Effector memory CD4-positive, alpha-beta T cell (primary cell): ENCODE measurements around the gene CATSPER4.

Experiments used
- DNase-seq, 3 donors: peaks; one replicate each; pipeline ENCODE4 v3.0.0-alpha.2; 2020
- H3K27ac ChIP-seq: 2 replicates; pipeline ENCODE4 v1.7.0; 2013; ENCODE audit warnings: mild to moderate bottlenecking, low read length, moderate library complexity; ENCODE audit not compliant: insufficient read depth, poor library complexity, severe bottlenecking
- H3K27me3 ChIP-seq: replicated peaks from 2 replicates; pipeline ENCODE4 v1.7.0; 2013; ENCODE audit warnings: mild to moderate bottlenecking, low read length; ENCODE audit not compliant: insufficient read depth, control insufficient read depth, poor library complexity, severe bottlenecking
- H3K36me3 ChIP-seq: 2 replicates; pipeline ENCODE4 v1.7.0; 2013; ENCODE audit warnings: mild to moderate bottlenecking, low read length, moderate library complexity; ENCODE audit not compliant: control insufficient read depth, insufficient read depth
- H3K4me1 ChIP-seq: 2 replicates; pipeline ENCODE4 v1.7.0; 2013; ENCODE audit warnings: low read length, mild to moderate bottlenecking; ENCODE audit not compliant: control insufficient read depth, insufficient read depth, poor library complexity, severe bottlenecking
- H3K4me3 ChIP-seq: 2 replicates; pipeline ENCODE4 v1.7.0; 2013; ENCODE audit warnings: low read length, low read depth, mild to moderate bottlenecking; ENCODE audit not compliant: insufficient read depth, poor library complexity, severe bottlenecking
- H3K9me3 ChIP-seq: 2 replicates; pipeline ENCODE4 v1.7.0; 2013; ENCODE audit warnings: mild to moderate bottlenecking, low read length, moderate library complexity; ENCODE audit not compliant: control insufficient read depth

The CATSPER4 gene

GRCh38 chr1:26158271-26158907 is 32.0 kb upstream of the CATSPER4 start:
- H3K27me3 ChIP-seq: peaks cover 34% of the 10 kb centered on the region
- peaks cover 9% of the 10 kb centered on the region for H3K4me1 ChIP-seq
- no peak for DNase-seq
- no peaks in the 10 kb centered on the region for H3K9me3 ChIP-seq
- no peak overlapping the region for H3K4me3 ChIP-seq
- H3K27ac ChIP-seq: no peak overlapping the region
- no peaks in the 10 kb centered on the region for H3K36me3 ChIP-seq

- Histone ChIP-seq H3K4me1 (peaks cover 13% of the 10 kb centered on the region), H3K27me3 (peaks cover 34% of the 10 kb centered on the region), H3K9me3 (no peaks in the 10 kb centered on the region), H3K27ac (no peak within 1 kb of the TSS), H3K4me3 (no peak within 1 kb of the TSS), H3K36me3 (no peaks in the 10 kb centered on the region)
- no peak for DNase-seq
Observed at GRCh38 chr1:26158908-26159742, 31.3 kb upstream of the CATSPER4 start, which contains the start of gene FAM110D. Gene FAM110D, plus strand, starts transcription at chr1:26159079. Its CDS starts 2,213 bp downstream, at chr1:26161292.

GRCh38 chr1:26159743-26160039 is 30.7 kb upstream of the CATSPER4 start:
- H3K27me3 ChIP-seq: peaks cover 34% of the 10 kb centered on the region

GRCh38 chr1:26160527-26161414 is 29.6 kb upstream of the CATSPER4 start:
- Histone ChIP-seq H3K27ac (no peak overlapping the region), H3K27me3 (peaks cover 34% of the 10 kb centered on the region), H3K9me3 (no peaks in the 10 kb centered on the region), H3K4me3 (no peak overlapping the region), H3K4me1 (peaks cover 16% of the 10 kb centered on the region), H3K36me3 (no peaks in the 10 kb centered on the region)
- DNase-seq: no peak

More at GRCh38 chr1:26159743-26160039, 30.7 kb upstream of the CATSPER4 start:
- H3K4me3 ChIP-seq: no peak overlapping the region
- DNase-seq: no peak
- no peaks in the 10 kb centered on the region for H3K9me3 ChIP-seq
- H3K27ac ChIP-seq: no peak overlapping the region
- H3K36me3 ChIP-seq: no peaks in the 10 kb centered on the region
- H3K4me1 ChIP-seq: peaks cover 16% of the 10 kb centered on the region

- Histone ChIP-seq H3K4me3 (peak overlapping the region; percentile 48), H3K27ac (no peak overlapping the region), H3K27me3 (peaks cover 34% of the 10 kb centered on the region), H3K36me3 (no peaks in the 10 kb centered on the region), H3K9me3 (no peaks in the 10 kb centered on the region), H3K4me1 (peaks cover 16% of the 10 kb centered on the region)
- peak in 1 of 3 donors; percentile 6 for DNase-seq
Observed at GRCh38 chr1:26161415-26162219, 28.8 kb upstream of the CATSPER4 start.

GRCh38 chr1:26162220-26162709 is 28.1 kb upstream of the CATSPER4 start:
- peak overlapping the region; percentile 44 for H3K4me3 ChIP-seq

GRCh38 chr1:26163684-26164035 is 26.7 kb upstream of the CATSPER4 start:
- peaks cover 16% of the 10 kb centered on the region for H3K4me1 ChIP-seq
- H3K36me3 ChIP-seq: no peaks in the 10 kb centered on the region
- no peak overlapping the region for H3K4me3 ChIP-seq
- no peak overlapping the region for H3K27ac ChIP-seq
- H3K9me3 ChIP-seq: no peaks in the 10 kb centered on the region
- no peak for DNase-seq
- peaks cover 29% of the 10 kb centered on the region for H3K27me3 ChIP-seq

More at GRCh38 chr1:26162220-26162709, 28.1 kb upstream of the CATSPER4 start:
- H3K9me3 ChIP-seq: no peaks in the 10 kb centered on the region
- no peaks in the 10 kb centered on the region for H3K36me3 ChIP-seq
- H3K27me3 ChIP-seq: peaks cover 34% of the 10 kb centered on the region
- H3K27ac ChIP-seq: no peak overlapping the region
- no peak for DNase-seq
- peaks cover 16% of the 10 kb centered on the region for H3K4me1 ChIP-seq

GRCh38 chr1:26164036-26164860 is 26.2 kb upstream of the CATSPER4 start:
- H3K27me3 ChIP-seq: peaks cover 26% of the 10 kb centered on the region
- DNase-seq: peak in 2 of 3 donors; percentile 15 to 23
- H3K4me3 ChIP-seq: peak overlapping the region; percentile 46
- no peaks in the 10 kb centered on the region for H3K9me3 ChIP-seq
- no peaks in the 10 kb centered on the region for H3K36me3 ChIP-seq
- H3K27ac ChIP-seq: no peak overlapping the region
- H3K4me1 ChIP-seq: peaks cover 16% of the 10 kb centered on the region
